ENCODE data around the gene DSG4. TPM values are rescaled to one million over a fixed set of nuclear protein-coding genes. Genes with fewer than 3 reads are reported as not detected.

Gene DSG4
- total RNA-seq, 1 donor from 2014 or later: not detected

DNA sequence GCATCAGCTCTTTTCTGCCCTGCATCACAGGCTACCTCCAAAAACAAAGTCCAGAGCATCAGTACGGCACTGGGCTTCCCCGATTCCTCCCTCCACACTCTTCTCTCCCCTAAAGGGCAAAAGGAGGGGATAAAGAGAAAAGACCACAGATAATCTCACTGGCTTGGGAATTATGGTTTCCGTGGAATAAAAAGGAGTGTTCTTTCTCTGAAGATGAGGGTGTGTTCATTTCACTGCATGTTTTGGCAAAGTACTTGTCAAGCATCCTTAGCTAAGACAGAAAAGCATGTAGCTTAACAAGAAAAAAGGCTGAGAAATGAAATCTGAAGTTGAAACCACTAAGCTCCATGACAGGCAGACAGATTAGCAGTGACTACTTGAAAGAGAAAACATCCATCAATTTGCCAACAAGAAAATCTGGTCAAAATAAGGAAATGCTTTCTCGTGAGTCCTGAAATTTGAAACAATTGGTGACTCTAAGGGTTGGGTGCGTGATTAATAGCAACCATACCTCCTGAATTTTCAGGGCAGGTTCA, 50.4 kb downstream of the DSG4 start:
- H3K27ac Mint-ChIP-seq (ENCODE audit: unreplicated experiment): no peak overlapping the region

GRCh38 chr18:31428211-31428610, 51.6 kb downstream of the DSG4 start:
- peaks cover 18% of the 10 kb centered on the region for H3K4me1 Mint-ChIP-seq (ENCODE audit: low read depth, unreplicated experiment)
- Histone ChIP-seq H3K27ac (ENCODE audit: low read depth, low read length) (no peak overlapping the region), H3K27me3 (ENCODE audit: insufficient read depth, low read length) (no peaks in the 10 kb centered on the region), H3K4me3 (ENCODE audit: insufficient read depth, low read depth, low read length) (no peak overlapping the region), H3K4me1 (ENCODE audit: insufficient read depth, low read length) (no peaks in the 10 kb centered on the region), H3K79me2 (ENCODE audit: insufficient read depth, low read length) (no peaks in the 10 kb centered on the region), H3K9me3 (ENCODE audit: insufficient read depth, low read depth, low read length) (no peaks in the 10 kb centered on the region), H4K20me1 (ENCODE audit: insufficient read depth, low read length) (no peaks in the 10 kb centered on the region), H3K36me3 (ENCODE audit: insufficient read depth, low read length) (no peaks in the 10 kb centered on the region), H3K4me2 (ENCODE audit: low read length) (no peak overlapping the region), H3K9ac (ENCODE audit: low read length) (no peak overlapping the region), H2AFZ (ENCODE audit: low read depth, low read length) (no peak overlapping the region)
- no peaks in the 10 kb centered on the region for H3K36me3 Mint-ChIP-seq (ENCODE audit: low read depth, unreplicated experiment)
- H3K27ac Mint-ChIP-seq (ENCODE audit: unreplicated experiment): no peak overlapping the region
- H3K27me3 Mint-ChIP-seq (ENCODE audit: low read depth, unreplicated experiment): no peaks in the 10 kb centered on the region
- no peak overlapping the region for H3K4me3 Mint-ChIP-seq (ENCODE audit: unreplicated experiment)
- peaks cover 5% of the 10 kb centered on the region for H3K9me3 Mint-ChIP-seq (ENCODE audit: unreplicated experiment)
- no peak for DNase-seq (ENCODE audit: low read depth)
- TF ChIP-seq EZH2 (IDR thresholded peaks at IDR 0.05; ENCODE audit: insufficient read depth, low read length) (no peak), CTCF (IDR thresholded peaks at IDR 0.05; ENCODE audit: insufficient read depth, low read depth, low read length) (no peak)
- no peak for FAIRE-seq

More for the DNA sequence above, 50.4 kb downstream of the DSG4 start:
- no peak for FAIRE-seq
- no peak for TF ChIP-seq CTCF (IDR thresholded peaks at IDR 0.05; ENCODE audit: insufficient read depth, low read depth, low read length)
- Histone ChIP-seq H3K4me1 (ENCODE audit: insufficient read depth, low read length) (no peaks in the 10 kb centered on the region), H2AFZ (ENCODE audit: low read depth, low read length) (peak overlapping the region; percentile 25), H3K79me2 (ENCODE audit: insufficient read depth, low read length) (no peaks in the 10 kb centered on the region), H4K20me1 (ENCODE audit: insufficient read depth, low read length) (no peaks in the 10 kb centered on the region), H3K36me3 (ENCODE audit: insufficient read depth, low read length) (no peaks in the 10 kb centered on the region), H3K4me2 (ENCODE audit: low read length) (no peak overlapping the region), H3K27ac (ENCODE audit: low read depth, low read length) (no peak overlapping the region), H3K27me3 (ENCODE audit: insufficient read depth, low read length) (no peaks in the 10 kb centered on the region), H3K9ac (ENCODE audit: low read length) (no peak overlapping the region), H3K4me3 (ENCODE audit: insufficient read depth, low read depth, low read length) (no peak overlapping the region), H3K9me3 (ENCODE audit: insufficient read depth, low read depth, low read length) (no peaks in the 10 kb centered on the region)
- no peaks in the 10 kb centered on the region for H3K27me3 Mint-ChIP-seq (ENCODE audit: low read depth, unreplicated experiment)
- peaks cover 18% of the 10 kb centered on the region for H3K4me1 Mint-ChIP-seq (ENCODE audit: low read depth, unreplicated experiment)
- DNase-seq (ENCODE audit: low read depth): no peak
- peaks cover 2% of the 10 kb centered on the region for H3K9me3 Mint-ChIP-seq (ENCODE audit: unreplicated experiment)
- H3K4me3 Mint-ChIP-seq (ENCODE audit: unreplicated experiment): no peak overlapping the region
- H3K36me3 Mint-ChIP-seq (ENCODE audit: low read depth, unreplicated experiment): no peaks in the 10 kb centered on the region

DNA sequence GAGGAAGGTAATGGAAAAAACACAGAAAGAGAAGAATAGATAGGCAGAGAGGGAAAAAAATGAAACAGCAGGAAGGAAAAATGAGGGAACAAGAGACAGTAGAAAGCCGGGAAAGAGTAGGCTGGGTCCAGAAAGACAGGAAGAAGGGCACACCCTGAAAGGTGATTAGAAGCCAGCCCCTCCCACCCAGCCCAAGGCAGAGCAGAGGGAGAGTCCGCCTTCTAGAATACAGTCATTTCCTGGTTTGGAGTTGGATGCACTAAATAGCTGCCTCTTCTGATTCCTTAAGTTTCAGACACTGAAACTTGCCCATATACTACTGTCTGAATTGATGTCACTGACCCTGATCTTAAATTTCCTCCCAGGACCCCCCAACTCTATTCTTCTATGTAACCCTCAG, 53.0 kb downstream of the DSG4 start:
- TF ChIP-seq CTCF (IDR thresholded peaks at IDR 0.05; ENCODE audit: insufficient read depth, low read depth, low read length): no peak
- TF ChIP-seq EZH2 (IDR thresholded peaks at IDR 0.05; ENCODE audit: insufficient read depth, low read length): no peak
- H4K20me1 ChIP-seq (ENCODE audit: insufficient read depth, low read length): no peaks in the 10 kb centered on the region
- Mint-ChIP-seq H3K4me1 (ENCODE audit: low read depth, unreplicated experiment) (peaks cover 18% of the 10 kb centered on the region), H3K27ac (ENCODE audit: unreplicated experiment) (peak overlapping the region; percentile 66), H3K27me3 (ENCODE audit: low read depth, unreplicated experiment) (no peaks in the 10 kb centered on the region), H3K36me3 (ENCODE audit: low read depth, unreplicated experiment) (no peaks in the 10 kb centered on the region), H3K9me3 (ENCODE audit: unreplicated experiment) (peaks cover 5% of the 10 kb centered on the region), H3K4me3 (ENCODE audit: unreplicated experiment) (no peak overlapping the region)
- H3K4me3 ChIP-seq (ENCODE audit: insufficient read depth, low read depth, low read length): no peak overlapping the region
- no peaks in the 10 kb centered on the region for H3K79me2 ChIP-seq (ENCODE audit: insufficient read depth, low read length)
- H3K27ac ChIP-seq (ENCODE audit: low read depth, low read length): no peak overlapping the region
- H3K4me1 ChIP-seq (ENCODE audit: insufficient read depth, low read length): no peaks in the 10 kb centered on the region
- no peak for DNase-seq (ENCODE audit: low read depth)
- no peaks in the 10 kb centered on the region for H3K36me3 ChIP-seq (ENCODE audit: insufficient read depth, low read length)
- FAIRE-seq: no peak
- no peaks in the 10 kb centered on the region for H3K27me3 ChIP-seq (ENCODE audit: insufficient read depth, low read length)
- no peak overlapping the region for H2AFZ ChIP-seq (ENCODE audit: low read depth, low read length)
- no peaks in the 10 kb centered on the region for H3K9me3 ChIP-seq (ENCODE audit: insufficient read depth, low read depth, low read length)
- no peak overlapping the region for H3K9ac ChIP-seq (ENCODE audit: low read length)
- no peak overlapping the region for H3K4me2 ChIP-seq (ENCODE audit: low read length)

Measured in astrocyte (in vitro differentiated cells and primary cell).